GM19035 (cell line): ENCODE data around the gene PSME3IP1.
"Not testable (repeated sequence)": the region's sequence is repeated elsewhere in the genome, so short reads cannot be mapped to it uniquely, and the experiment has no call there.

Source experiments
- ATAC-seq: cut with Tn5 transposase; IDR thresholded peaks from one replicate; pipeline ENCODE4 v1.9.1; 2021; ENCODE audit not compliant: unreplicated experiment

PSME3IP1 gene

DNA sequence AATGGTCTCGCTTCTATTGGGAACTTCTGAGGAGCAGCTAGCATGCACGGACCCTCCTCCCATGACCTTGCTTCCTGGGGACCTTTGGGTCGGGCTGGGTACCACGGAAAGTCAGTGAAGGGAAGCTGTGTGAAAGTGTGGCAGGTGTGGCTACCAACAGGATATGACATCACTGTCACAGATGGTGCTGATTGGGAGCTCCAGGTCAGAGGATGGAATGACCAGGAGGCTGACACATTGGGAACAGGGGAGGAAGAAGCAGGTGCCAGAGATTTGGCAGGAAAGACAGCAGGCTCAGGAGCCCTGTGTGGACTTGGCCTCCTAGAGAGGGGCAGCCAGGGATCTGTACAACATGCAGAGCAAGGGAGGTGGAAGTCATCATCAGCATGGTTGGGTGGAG, 59.4 kb downstream of the PSME3IP1 start:
- ATAC-seq = no peak

DNA sequence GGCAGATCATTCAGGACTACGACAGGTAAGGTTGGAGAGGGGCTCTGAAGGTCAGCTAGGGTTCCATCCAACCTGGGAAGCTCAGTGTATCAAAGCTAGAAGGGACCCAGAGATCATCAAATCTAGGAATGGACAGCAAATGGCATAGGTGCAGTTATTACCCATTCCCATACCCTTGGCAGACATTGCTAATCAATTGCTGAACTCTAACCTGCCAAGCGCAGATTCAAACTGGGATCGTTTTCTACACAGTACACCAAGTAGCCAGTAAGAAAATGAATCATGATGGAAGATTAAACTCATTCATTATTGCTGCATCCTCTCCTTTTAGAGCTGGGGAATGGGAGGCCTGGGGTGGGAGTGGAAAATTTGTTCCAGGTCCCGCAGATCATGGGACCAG, 59.9 kb downstream of the PSME3IP1 start:
- ATAC-seq = no peak

DNA sequence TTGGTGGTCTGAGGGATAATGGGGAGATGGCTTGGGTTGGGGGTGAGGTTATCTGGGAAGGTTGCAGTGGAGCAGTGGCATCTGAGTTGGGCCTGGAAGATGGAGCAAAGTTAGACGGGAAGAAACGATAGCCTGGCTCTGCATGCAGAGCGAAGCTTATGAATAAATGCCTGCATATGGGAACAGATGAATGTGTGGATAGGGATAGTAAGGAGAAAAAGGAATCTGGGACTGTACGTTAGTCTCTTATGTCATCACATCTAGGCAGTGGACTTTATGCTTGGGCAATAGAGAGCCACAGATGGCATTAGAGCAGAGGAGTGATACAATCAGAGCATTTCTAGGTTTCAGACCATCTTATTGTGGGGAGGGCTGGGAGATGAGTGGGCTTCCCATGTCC, 60.5 kb downstream of the PSME3IP1 start:
- ATAC-seq = no peak

DNA sequence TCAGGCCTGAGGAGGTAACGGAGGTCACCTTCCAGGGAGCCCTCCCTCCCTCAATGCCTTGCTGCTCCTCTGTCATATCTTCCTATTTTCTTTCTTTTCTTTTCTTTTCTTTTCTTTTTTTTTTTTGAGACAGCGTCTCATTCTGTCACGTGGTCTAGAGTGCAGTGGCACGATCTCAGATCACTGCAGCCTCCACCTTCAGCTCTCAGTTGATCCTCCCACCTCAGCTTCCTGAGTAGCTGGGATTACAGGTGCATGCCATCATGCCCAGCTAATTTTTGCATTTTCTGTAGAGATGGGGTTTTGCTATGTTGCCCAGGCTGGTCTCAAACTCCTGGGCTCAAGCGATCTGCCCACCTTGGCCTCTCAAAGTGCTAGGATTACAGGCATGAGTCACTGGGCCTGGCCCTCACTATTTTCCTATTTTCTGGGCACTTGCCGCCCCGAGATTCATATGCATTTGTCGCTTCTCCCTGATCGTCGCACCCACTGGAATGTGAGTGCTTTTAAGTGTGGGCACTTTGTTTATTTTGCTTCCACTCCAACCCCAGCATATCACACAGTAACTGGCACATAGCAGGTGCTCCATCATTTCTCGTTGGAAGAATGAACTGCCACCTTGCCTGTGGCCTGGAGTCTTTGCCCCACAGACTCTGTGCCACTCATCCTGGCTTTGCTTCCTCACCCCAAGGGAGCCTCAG, 61.7 kb downstream of the PSME3IP1 start:
- no peak for ATAC-seq

DNA sequence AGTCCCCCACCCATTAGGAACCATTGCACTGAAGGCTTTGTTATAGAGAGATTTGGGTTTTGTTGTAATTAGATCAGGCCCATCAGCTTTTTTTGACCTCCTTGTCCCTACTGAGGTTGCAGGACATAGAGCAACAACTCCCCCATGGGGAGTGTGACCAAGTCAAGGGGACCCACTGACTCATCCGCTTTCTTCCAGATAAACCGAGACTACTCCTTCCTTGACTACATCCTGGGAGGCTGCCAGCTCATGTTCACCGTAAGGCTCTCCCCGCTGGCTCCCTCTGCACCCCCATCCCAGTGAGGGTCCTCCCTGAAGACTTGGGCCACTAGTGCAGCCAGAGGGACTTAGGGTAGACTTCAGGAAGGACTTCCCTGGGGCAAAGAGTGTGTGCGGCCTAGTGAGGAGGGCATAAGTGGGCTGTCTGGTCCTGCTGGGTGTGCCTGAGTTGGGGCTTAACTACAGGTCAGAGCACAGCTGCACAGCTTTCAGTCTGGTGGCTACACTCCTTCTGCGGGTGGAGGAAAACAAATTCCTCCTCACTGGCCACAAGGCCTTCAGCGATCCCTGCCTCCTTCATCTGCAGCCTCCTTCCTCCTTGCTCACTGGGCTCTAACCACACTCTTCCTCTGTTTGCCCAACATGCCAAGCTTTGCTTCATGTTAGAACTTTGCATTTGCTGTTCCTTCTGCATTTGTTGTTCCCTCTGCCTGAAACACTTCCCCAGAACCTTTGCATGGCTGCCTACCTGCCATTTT, 62.4 kb downstream of the PSME3IP1 start:
- ATAC-seq = no peak

DNA sequence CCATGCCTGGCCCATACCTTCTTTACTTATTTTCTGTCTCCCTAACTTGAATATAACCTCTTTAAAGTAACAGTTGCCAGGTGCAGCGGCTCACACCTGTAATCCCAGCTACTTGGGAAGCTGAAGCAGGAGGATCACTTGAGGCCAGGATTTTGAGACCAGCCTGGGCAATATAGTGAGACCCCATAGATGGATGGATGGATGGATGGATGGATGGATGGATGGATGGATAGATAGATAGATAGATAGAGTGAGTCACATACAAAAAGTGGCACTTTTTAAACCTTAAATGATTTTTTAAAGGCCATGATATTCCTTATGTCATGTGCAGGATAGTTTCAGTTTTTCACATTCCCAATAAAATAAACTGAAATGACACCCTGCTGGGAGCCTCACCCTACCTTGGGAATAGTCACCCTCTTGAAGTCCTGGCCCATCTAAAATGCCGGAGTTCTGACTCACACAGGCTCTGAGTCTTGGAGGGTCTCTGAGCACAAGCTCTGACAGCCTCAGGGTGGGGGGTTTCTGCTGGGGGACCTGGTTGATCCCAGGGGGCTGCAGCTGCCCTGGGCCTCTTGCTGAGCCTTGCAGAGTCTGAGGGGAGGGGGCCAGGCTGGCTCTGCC, 67.3 kb downstream of the PSME3IP1 start:
- no peak for ATAC-seq

DNA sequence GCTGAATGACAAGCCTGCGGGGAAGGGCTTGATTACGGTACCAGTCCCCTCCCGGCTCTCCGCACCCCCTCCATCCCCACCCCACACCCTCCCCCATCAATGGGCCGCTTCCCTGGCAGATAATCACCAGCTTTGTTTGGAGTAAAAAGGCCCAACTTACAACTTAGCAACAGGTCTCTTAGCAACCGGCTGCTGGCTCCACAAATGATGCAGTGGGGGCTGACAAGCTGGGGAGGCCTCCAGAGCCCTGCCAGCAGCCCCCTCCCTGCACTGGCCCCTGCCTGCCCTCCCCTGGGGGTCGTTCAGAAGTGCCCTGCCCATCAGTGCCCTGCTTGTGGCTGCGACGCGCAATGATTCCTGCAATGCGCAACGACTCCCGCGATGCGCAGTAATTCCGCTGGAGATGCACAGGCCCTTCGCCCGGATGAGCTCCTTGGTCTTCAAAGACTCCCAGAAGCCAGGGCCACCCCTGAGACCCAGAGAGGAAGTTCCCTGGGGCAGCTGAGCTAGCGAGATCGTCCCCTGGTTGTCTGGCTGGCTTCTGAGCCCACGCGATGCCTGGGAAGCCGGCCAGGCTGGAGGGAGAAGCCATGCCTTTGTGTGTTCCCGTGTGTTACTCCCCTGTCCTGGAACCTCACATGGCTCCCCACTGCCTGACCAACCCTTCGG, 70.2 kb downstream of the PSME3IP1 start:
- ATAC-seq = no peak

DNA sequence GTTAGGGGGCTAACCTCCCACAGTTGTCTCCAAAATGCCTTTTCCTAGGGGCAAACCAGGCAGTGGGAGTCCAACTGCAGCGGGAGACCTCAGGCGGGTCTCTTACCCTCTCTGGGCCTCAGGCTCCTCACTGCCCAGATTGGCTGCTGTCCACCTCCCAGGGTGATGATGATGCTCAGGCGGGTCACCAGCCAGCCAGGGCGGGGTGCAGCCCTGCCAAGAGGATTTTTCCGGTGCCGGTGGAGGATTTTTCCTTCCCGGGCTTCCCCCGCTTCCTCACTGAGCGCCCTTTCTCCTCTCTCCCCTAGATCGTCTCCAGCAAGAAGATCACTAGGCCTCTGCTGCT, 70.7 kb downstream of the PSME3IP1 start:
- ATAC-seq = no peak

DNA sequence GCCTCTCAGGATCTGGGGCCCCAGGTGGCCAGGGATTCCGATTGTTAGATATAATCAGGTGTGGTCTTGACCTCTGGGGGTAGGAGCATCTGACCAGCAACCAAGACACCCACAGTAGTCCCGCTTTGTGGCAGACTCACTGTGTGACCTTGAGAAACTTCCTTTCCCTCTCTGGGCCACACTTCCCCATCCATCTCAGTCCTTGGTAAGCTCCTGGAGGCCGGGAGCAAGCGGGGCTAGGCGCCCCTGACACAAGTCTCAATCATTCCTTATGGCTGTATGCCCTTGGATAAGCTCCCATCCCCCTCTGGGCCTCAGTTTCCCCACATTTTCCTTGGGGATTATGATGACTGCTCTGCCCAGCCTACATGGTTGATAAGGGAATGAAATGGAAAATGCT, 72.2 kb downstream of the PSME3IP1 start:
- ATAC-seq = no peak

DNA sequence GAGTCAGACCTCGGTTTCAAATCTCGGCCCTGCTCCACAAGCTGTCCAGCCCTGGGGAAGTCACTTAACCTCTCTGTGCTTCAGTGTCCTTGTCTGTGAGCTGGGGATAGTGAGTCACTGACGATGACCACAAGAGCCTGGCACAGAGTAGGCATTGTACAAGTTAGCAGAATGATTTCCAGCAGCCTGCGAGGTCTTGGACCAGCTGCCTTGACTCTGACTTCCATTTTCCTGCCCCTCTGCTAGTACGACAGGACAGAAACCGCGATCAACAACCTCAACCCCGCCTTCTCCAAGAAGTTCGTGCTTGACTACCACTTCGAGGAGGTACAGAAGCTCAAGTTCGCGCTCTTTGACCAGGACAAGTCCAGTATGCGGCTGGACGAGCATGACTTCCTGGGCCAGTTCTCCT, 72.8 kb downstream of the PSME3IP1 start:
- no peak for ATAC-seq

DNA sequence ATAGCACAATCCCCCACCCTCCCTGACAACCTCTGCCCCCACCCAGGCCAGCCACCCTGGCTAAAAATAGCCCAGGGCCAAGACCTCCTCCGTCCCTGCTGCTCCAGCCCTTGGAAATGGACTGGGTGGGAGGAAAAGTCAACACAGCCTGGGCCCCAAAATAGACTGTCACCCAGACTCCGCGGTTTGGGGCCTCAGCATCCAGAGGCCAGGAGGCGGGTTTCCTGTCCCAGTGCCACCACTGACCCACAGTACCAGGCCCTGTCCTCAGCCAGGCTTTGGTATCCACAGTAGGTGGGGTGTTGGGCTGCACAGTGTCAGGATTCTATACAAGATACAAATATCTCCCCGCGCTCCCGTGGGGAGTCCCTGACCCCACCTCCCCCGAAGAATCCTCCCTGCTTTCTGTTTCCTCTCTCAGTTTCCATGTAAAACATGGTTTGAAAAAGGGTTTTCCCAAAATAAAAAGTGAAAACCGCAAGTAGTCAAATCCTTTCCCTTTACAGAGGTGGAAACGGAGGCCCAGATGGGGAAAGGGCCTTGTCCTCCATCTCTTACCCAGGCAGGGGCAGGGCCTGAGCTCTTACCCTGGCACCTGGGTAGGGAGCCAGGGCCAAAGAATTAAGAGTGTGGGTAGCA, 73.3 kb downstream of the PSME3IP1 start:
- ATAC-seq = no peak

DNA sequence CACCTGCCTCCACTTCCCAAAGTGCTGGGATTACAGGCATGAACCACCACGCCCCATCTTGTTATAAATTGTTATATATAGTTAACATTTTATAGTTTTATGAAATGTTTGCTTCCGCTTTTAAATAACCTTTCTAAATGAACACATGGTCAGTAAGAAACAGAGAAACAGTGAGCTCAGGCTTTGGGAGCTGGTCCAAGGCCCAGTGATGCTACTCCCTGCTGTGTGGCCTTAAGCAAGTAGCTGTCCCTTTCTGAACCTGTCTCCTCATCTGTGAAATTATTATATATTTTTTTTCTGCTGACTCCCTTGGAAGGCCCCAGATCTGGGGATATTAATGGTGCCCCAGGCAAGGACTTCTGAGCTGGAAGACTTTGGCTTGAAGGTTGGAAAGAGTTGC, 74.4 kb downstream of the PSME3IP1 start:
- no peak for ATAC-seq

DNA sequence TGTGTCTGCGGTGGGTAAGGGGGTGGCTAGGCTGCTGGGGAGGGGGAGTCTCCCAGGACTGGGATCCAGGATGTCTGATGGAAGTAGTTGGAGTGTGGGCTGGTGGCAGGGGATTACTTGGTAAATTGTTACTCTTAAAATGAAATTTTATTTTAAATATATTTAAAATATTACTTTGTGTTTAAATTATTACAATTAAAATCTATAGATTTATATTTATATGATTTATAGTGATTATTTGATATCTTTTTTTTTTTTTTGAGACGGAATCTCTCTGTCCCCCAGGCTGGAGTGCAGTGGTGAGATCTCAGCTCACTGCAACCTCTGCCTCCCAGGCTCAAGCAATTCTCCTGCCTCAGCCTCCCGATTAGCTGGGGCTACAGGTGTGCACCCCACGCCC, 74.9 kb downstream of the PSME3IP1 start:
- no peak for ATAC-seq

DNA sequence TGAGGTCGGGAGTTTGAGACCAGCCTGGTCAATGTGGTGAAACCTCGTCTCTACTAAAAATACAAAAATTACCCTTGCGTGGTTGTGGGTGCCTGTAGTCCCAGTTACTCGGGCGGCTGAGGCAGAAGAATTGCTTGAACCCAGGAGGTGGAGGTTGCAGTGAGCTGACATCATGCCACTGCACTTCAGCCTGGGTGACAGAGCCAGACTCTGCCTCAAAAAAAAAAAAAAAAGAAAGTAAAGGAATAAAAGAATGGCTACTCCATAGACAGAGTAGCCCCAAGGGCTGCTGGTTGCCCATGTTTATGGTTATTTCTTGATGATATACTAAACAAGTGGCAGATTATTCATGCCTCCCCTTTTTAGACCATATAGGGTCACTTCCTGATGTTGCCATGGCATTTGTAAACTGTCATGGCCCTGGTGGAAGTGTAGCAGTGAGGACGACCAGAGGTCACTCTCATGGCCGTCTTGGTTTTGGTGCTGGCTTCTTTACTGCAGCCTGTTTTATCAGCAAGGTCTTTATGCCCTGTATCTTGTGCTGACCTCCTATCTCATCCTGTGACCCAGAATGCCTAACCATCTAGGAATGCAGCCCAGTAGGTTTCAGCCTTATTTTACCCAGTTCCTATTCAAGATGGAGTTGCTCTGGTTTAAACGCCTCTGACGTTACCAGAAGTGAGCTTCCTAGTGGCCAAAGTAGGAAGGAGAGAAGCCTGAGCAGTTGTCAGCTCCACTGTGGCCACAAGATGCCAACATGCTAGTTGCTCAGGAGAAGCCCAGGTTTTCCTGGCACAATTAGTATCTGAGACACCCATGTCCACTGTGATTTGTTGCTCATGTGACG, 76.4 kb downstream of the PSME3IP1 start:
- ATAC-seq = not testable (repeated sequence)

DNA sequence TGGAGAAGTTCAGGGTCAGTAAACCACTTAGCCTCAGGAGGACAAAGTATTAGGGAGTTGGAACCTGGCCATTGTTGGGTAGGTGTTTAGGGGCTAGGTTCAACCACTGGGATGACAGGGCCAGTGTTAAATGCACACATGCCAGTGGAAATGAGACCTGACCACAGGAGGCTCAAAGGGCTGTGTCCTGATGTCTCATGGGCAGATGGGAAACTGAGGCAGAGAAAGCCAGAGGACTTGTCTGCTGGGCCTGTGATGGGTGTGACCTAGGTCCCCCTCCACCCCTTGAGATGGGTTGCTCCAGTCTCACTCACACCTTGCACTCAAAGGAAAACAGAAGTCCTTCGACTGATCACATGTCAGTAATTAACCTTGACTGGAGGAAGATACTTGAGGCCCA, 77.4 kb downstream of the PSME3IP1 start:
- ATAC-seq = no peak

DNA sequence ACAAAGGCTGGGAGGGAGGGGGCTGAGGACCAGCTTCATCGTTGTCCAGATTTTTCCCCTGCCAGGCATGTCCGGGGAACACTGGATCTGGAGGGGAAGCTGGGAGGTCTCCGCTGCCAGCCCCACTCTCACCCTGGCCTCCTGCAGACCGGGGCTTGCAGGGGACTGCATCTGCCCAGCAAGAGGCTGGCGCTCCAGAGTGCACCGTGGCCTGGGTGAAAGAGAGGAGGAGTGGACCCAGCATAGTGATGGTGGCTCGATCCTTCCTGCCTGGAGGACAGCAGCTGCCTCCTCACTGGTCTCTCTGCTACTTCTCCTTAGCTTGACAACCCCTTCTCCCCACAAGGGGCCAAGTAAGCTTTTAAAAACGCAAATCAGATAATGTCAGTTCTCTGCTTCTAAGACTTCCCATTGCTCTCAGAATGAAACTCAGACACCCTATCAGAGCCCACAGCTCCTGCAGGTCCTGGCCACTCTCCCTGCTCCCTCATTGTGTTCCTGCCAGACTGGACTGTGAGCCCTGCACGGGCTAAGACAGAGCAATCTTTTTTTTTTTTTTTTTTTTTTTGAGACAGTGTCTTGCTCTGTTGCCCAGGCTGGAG, 78.4 kb downstream of the PSME3IP1 start:
- no peak for ATAC-seq

DNA sequence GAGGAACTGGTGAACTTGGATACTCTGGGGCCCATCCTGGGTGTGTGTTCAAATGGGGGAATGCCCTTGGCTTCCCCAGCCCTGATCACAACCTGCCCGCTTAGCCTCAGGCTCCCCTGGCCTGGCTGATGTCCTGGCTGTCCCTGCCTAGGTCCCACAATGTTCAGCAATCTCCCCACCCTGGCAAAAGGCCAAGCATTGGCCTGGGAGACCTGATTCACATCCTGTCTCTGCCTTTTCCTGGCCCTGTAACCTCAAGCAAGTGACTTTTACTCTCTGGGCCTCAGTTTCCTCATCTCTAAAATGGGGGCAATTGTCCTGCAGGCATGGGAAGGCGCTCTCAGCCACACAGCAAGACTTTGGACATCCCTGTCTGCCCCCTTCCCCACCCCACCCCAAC, 79.1 kb downstream of the PSME3IP1 start:
- no peak for ATAC-seq

DNA sequence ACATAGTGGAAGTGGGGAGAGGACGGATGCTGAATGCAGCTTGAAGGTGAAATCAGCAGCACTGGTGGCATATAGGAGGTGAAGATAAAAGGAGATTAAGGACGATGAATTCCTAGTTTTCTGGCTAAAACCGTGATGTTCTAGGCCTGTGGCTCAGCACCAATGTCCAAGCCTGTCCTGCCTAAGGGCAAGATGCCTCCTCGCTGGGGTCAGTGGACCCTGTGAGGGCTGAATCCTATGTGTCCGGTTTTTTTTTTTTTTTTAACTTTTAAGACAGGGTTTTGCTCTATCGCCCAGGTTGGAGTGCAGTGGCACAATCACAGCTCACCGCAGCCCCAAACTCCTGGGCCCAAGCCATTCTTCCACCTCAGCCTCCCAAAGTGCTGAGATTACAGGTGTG, 80.7 kb downstream of the PSME3IP1 start:
- ATAC-seq = no peak

DNA sequence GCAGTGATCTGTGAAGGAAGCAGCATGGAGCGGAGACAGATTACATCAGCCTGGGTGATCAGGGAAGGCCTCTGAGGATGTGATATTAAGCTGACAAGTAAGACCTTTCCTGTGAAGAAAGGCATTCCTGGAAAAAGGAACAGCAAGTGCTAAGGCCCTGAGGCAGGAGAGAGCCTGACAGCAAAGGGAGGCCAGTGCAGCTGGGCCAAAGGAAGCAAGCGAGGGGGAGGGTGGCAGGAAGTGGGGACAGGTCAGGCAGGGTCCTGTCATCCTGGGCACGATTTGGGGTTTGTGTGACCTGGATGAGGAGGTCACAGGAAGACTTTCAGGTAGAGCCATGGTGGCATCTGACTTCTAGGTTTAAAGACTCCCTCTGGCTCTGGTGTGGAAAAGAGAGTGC, 81.1 kb downstream of the PSME3IP1 start:
- ATAC-seq = no peak
